GM08714 (cell line): Measurements from ENCODE around the gene DOCK3.

Source experiments
- H3K4me3 ChIP-seq: fragments of 200-500 bp; sonication (Bioruptor generic); 2 replicates; pipeline ENCODE4 v1.5.1; 2014; ENCODE audit warnings: mild to moderate bottlenecking, low read length, inconsistent platforms
- ZNF274 ChIP-seq: IDR thresholded peaks from 2 replicates; pipeline ENCODE4 v1.6.1; 2012; ENCODE audit warnings: mild to moderate bottlenecking, low read depth, low read length

The DOCK3 gene

GRCh38 chr3:51408021-51408420 lies 733.3 kb downstream of the DOCK3 start:
- H3K4me3 ChIP-seq = no peak overlapping the region
- TF ChIP-seq ZNF274 = no peak

GRCh38 chr3:51408813-51409212 lies 734.1 kb downstream of the DOCK3 start:
- no peak for TF ChIP-seq ZNF274

GRCh38 chr3:51422211-51422610 lies 747.5 kb downstream of the DOCK3 start:
- no peak for TF ChIP-seq ZNF274
- H3K4me3 ChIP-seq = no peak overlapping the region

More at GRCh38 chr3:51408813-51409212, 734.1 kb downstream of the DOCK3 start:
- no peak overlapping the region for H3K4me3 ChIP-seq

- H3K4me3 ChIP-seq = no peak overlapping the region
- no peak for TF ChIP-seq ZNF274
These were observed 752.2 kb downstream of the DOCK3 start for GRCh38 chr3:51426921-51427320.

GRCh38 chr3:51429138-51429537 lies 754.4 kb downstream of the DOCK3 start:
- TF ChIP-seq ZNF274 = no peak
- H3K4me3 ChIP-seq = no peak overlapping the region
